Liver (tissue), 3 donors: ENCODE data around the gene MEGF11.

ENCODE experiments used
- SP1 ChIP-seq: IDR thresholded peaks from 2 replicates; pipeline ENCODE4 v1.6.1; 2018; ENCODE audit warnings: antibody characterized with exemption, mild to moderate bottlenecking
- TAF1 ChIP-seq: conservative IDR thresholded peaks from 2 replicates; pipeline ENCODE4 v1.6.1; 2016; ENCODE audit warnings: antibody characterized with exemption, mild to moderate bottlenecking
- YY1 ChIP-seq: IDR thresholded peaks from 2 replicates; pipeline ENCODE4 v1.6.1; 2016; ENCODE audit warnings: antibody characterized with exemption, mild to moderate bottlenecking
- TF ChIP-seq, protein P1 (sequence below): fragments of 150-350 bp; IDR thresholded peaks from 2 replicates; pipeline ENCODE4 v1.5.1; 2017; ENCODE audit warnings: improper control_type of control experiment, low read depth, low read length; ENCODE audit not compliant: missing input control
- TF ChIP-seq, protein P2 (sequence below): IDR thresholded peaks from 2 replicates; pipeline ENCODE4 v1.6.1; 2016; ENCODE audit warnings: antibody characterized with exemption
- donor health status: healthy.
- donor health status: healthy.

DNA sequence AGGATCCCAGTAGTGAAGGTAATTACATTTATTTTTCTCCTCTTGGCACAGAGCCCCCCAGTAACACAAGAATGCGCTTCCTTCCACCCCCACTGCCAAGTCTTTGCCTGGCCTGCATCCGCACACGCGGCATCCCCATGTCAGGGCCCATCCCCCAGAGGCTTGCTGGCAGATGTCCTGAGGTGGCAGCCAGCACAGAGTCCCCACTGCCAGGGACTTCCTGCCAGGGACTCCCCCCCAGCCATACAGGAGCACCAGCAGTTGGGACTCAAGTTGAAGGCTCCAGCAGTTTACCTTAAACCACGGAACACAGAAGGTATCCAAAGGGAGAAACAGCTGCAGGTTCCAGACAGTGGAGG, 41.0 kb downstream of the MEGF11 start:
- TF ChIP-seq YY1 (no peak), SP1 (no peak), TAF1 (no peak)
- TF ChIP-seq, protein P1, sequence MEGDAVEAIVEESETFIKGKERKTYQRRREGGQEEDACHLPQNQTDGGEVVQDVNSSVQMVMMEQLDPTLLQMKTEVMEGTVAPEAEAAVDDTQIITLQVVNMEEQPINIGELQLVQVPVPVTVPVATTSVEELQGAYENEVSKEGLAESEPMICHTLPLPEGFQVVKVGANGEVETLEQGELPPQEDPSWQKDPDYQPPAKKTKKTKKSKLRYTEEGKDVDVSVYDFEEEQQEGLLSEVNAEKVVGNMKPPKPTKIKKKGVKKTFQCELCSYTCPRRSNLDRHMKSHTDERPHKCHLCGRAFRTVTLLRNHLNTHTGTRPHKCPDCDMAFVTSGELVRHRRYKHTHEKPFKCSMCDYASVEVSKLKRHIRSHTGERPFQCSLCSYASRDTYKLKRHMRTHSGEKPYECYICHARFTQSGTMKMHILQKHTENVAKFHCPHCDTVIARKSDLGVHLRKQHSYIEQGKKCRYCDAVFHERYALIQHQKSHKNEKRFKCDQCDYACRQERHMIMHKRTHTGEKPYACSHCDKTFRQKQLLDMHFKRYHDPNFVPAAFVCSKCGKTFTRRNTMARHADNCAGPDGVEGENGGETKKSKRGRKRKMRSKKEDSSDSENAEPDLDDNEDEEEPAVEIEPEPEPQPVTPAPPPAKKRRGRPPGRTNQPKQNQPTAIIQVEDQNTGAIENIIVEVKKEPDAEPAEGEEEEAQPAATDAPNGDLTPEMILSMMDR: no peak
- TF ChIP-seq, protein P2, sequence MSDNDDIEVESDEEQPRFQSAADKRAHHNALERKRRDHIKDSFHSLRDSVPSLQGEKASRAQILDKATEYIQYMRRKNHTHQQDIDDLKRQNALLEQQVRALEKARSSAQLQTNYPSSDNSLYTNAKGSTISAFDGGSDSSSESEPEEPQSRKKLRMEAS: no peak
